Gastroesophageal sphincter (tissue), 3 donors: ENCODE data around the gene MEGF11.

ENCODE experiments used
- EP300 ChIP-seq: sonication (generic); formaldehyde crosslinking; IDR thresholded peaks from one replicate; pipeline ENCODE4 v1.6.1; 2017; ENCODE audit warnings: antibody characterized with exemption, mild to moderate bottlenecking
- POLR2A ChIP-seq, 2 donors: fragments of 450-650 bp; IDR thresholded peaks; one replicate each; pipeline ENCODE4 v1.6.1; 2017; ENCODE audit warnings: antibody characterized with exemption in 2 of 2, mild to moderate bottlenecking in 2 of 2, moderate library complexity in 1 of 2
- POLR2AphosphoS5 ChIP-seq: sonication (generic); formaldehyde crosslinking; IDR thresholded peaks from one replicate; pipeline ENCODE4 v1.6.1; 2017; ENCODE audit warnings: antibody characterized with exemption
- TF ChIP-seq, protein P1 (sequence below), 4 experiments: fragments of 200-600 bp in 2 of 4; fragments of 450-650 bp in 2 of 4; sonication (generic) in 1 of 4; IDR thresholded peaks; one replicate each; pipeline ENCODE4 v1.5.1; 2017 to 2019; ENCODE audit warnings: antibody characterized with exemption in 4 of 4, mild to moderate bottlenecking in 2 of 4, moderate library complexity in 2 of 4

DNA sequence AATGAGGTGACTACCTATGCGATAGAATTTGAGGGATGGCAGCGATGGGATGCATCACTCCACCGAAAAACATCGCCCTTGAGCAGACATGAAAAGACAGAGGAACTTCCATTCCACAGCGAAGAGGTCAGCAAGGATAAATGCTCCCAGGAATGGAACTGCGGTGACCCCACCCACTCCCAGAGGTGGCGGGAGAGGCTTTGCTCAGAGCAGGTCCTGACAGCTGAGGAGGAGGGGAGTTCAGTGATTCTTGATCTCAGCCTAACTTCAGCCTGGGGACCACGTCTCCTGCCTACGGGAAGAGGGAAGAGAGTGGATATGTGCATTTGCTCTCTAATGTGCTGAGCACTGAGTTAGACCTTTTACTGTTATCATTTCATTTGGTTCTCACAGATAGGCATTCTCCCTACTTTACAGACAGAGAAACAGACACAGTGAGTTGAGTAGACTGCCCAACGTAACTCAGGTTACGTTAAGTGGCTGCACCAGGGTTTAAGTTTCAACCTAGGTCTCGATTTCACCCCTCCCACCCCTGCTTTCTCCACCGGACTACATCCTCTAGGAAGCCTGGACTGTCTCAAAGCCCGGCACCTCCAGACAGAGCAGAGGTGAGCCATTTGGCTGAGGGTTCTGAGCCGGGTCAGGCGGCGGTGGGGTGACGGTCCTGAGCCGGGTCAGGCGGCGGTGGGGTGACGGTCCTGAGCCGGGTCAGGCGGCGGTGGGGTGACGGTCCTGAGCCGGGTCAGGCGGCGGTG lies 214.3 kb downstream of the MEGF11 start:
- TF ChIP-seq, protein P1, sequence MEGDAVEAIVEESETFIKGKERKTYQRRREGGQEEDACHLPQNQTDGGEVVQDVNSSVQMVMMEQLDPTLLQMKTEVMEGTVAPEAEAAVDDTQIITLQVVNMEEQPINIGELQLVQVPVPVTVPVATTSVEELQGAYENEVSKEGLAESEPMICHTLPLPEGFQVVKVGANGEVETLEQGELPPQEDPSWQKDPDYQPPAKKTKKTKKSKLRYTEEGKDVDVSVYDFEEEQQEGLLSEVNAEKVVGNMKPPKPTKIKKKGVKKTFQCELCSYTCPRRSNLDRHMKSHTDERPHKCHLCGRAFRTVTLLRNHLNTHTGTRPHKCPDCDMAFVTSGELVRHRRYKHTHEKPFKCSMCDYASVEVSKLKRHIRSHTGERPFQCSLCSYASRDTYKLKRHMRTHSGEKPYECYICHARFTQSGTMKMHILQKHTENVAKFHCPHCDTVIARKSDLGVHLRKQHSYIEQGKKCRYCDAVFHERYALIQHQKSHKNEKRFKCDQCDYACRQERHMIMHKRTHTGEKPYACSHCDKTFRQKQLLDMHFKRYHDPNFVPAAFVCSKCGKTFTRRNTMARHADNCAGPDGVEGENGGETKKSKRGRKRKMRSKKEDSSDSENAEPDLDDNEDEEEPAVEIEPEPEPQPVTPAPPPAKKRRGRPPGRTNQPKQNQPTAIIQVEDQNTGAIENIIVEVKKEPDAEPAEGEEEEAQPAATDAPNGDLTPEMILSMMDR (IDR thresholded peaks at IDR 0.05) = no peak
- TF ChIP-seq POLR2A (IDR thresholded peaks at IDR 0.05) (no peak), POLR2AphosphoS5 (no peak), EP300 (no peak)
